BLaER1 (cell line): ENCODE results near the gene TGM5.
A peak's percentile ranks its signal among the peaks of the same experiment; 100 is the strongest.

ENCODE experiments used
- H3K27ac ChIP-seq: shearing (Covaris generic); formaldehyde crosslinking; 2 replicates; pipeline ENCODE4 v1.8.1; 2022
- H3K27me3 ChIP-seq: shearing (Covaris generic); formaldehyde crosslinking; 2 replicates; pipeline ENCODE4 v1.8.1; 2022
- H3K36me3 ChIP-seq: shearing (Covaris generic); formaldehyde crosslinking; 2 replicates; pipeline ENCODE4 v1.8.1; 2022
- H3K4me1 ChIP-seq: shearing (Covaris generic); formaldehyde crosslinking; 2 replicates; pipeline ENCODE4 v1.8.1; 2022
- H3K4me2 ChIP-seq: shearing (Covaris generic); formaldehyde crosslinking; 2 replicates; pipeline ENCODE4 v1.8.1; 2022
- H3K4me3 ChIP-seq: shearing (Covaris generic); formaldehyde crosslinking; 2 replicates; pipeline ENCODE4 v1.8.1; 2022
- H3K9ac ChIP-seq: shearing (Covaris generic); formaldehyde crosslinking; 2 replicates; pipeline ENCODE4 v1.8.1; 2022
- H3K9me3 ChIP-seq: shearing (Covaris generic); formaldehyde crosslinking; 2 replicates; pipeline ENCODE4 v1.8.1; 2022
- H4K20me1 ChIP-seq: shearing (Covaris generic); formaldehyde crosslinking; 2 replicates; pipeline ENCODE4 v1.8.1; 2022
- Cebpa-rat ChIP-seq: shearing (Covaris generic); IDR thresholded peaks from 2 replicates; pipeline ENCODE4 v1.8.1; 2022

Gene TGM5

DNA sequence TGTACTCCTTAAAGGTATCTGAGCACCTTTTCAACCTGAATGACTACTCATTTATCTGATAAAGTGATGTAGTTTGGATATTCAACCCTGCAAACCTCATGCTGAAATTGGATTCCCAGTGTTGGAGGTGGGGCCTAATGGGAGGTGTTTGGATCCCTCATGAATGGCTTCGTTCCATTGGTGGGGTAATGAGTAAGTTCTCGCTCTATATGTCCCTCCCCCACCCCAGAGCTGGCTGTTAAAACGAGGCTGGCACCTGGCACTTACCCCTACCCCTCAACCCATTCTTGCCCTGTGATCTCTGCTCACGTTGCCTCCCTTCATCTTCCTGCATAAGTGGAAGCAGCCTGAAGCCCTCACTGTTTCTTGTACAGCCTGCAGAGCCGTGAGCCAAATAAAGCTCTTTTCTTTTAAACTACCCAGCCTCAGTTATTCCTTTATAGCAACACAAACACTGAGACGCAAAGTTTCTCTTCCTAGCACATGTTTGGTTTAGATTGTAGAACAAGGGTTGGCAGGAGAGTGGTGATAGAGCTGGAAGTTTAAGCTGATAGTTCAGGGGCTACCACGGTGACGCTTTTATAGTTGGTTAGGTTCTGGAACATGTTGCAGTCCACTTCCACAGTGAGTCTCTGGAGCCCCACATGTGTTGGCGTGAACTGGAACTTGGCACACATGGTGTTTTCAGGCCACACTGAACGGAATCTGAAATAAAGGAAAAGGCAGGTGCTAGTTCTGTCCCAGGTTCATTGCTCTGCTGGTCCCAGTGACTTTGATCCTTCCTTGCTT lies 69.8 kb downstream of the TGM5 start:
- Histone ChIP-seq H3K36me3 (peaks cover 67% of the 10 kb centered on the region), H3K27me3 (no peaks in the 10 kb centered on the region)
- TF ChIP-seq Cebpa-rat = no peak

DNA sequence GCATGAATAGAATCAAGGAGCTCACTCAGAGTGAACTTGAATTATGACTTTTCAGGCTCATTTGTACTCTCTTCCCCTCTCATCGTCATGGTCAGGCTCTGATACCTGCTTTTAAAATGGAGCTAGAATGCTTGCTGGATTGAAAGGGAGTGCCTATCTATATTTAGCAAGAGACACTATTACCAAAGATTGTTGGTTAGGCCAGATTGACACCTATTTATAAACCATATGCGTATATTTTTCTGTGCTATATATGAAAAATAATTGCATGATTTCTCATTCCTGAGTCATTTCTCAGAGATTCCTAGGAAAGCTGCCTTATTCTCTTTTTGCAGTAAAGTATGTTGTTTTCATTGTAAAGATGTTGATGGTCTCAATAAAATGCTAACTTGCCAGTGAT lies 71.9 kb downstream of the TGM5 start:
- H4K20me1 ChIP-seq = no peaks in the 10 kb centered on the region
- no peak overlapping the region for H3K4me3 ChIP-seq
- peaks cover 89% of the 10 kb centered on the region for H3K36me3 ChIP-seq
- H3K4me2 ChIP-seq = no peak overlapping the region
- no peak for TF ChIP-seq Cebpa-rat
- no peak overlapping the region for H3K27ac ChIP-seq
- peaks cover 9% of the 10 kb centered on the region for H3K4me1 ChIP-seq
- H3K27me3 ChIP-seq = no peaks in the 10 kb centered on the region
- no peak overlapping the region for H3K9ac ChIP-seq
- H3K9me3 ChIP-seq = peaks cover 32% of the 10 kb centered on the region

More for the DNA sequence above, 69.8 kb downstream of the TGM5 start:
- Histone ChIP-seq H3K4me2 (no peak overlapping the region), H3K4me3 (no peak overlapping the region), H3K4me1 (peaks cover 11% of the 10 kb centered on the region), H4K20me1 (no peaks in the 10 kb centered on the region), H3K27ac (no peak overlapping the region), H3K9me3 (peaks cover 36% of the 10 kb centered on the region), H3K9ac (no peak overlapping the region)

DNA sequence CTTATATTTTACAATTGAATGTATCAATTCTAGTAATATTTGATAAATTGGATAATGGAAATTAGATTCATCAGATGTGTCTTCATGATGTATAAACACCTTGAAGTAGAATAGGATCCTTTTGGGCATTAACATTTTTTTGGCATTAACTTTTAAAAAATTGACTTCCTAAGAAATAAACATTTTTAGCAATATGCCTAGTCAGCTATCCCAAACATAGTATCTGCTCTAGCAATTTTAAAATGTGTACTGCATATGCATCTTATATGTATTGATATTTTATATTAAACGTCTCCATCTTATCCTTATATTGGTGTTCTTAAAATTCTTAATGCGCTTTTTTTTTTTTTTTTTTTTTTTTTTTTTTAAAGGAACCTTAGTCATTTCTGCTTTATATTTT lies 73.0 kb downstream of the TGM5 start:
- no peak for TF ChIP-seq Cebpa-rat

DNA sequence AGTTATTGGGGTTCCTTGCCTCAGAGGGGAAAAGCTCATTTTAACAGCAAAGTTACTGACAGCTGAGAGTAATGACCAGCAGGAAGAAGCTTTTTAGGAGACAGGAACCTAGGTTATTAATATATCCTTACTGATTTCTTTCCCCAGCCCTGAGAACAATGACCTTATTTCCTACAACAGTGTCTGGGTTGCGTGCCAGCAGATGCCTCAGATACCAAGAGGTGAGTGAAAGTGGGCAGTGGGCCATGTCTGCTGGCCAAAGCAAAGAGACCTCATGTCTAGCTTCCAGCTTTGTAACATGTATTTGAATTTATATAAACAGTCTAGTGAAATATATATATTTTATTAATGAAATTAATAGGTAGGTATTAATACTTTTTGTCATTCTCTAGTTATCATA lies 76.5 kb downstream of the TGM5 start:
- no peak overlapping the region for H3K27ac ChIP-seq
- H3K27me3 ChIP-seq = no peaks in the 10 kb centered on the region
- H3K4me3 ChIP-seq = no peak overlapping the region
- no peaks in the 10 kb centered on the region for H3K9me3 ChIP-seq
- peaks cover 16% of the 10 kb centered on the region for H3K4me1 ChIP-seq
- H4K20me1 ChIP-seq = peaks cover 20% of the 10 kb centered on the region; the same call in 1 of the 2 replicates
- H3K9ac ChIP-seq = no peak overlapping the region
- H3K36me3 ChIP-seq = peaks cover 61% of the 10 kb centered on the region
- no peak overlapping the region for H3K4me2 ChIP-seq
- TF ChIP-seq Cebpa-rat = no peak

More for the DNA sequence above, 73.0 kb downstream of the TGM5 start:
- Histone ChIP-seq H3K36me3 (peaks cover 88% of the 10 kb centered on the region), H3K4me3 (no peak overlapping the region), H3K9me3 (peaks cover 21% of the 10 kb centered on the region), H3K4me2 (no peak overlapping the region), H3K9ac (no peak overlapping the region), H4K20me1 (no peaks in the 10 kb centered on the region), H3K27me3 (no peaks in the 10 kb centered on the region), H3K27ac (no peak overlapping the region), H3K4me1 (peaks cover 7% of the 10 kb centered on the region)

DNA sequence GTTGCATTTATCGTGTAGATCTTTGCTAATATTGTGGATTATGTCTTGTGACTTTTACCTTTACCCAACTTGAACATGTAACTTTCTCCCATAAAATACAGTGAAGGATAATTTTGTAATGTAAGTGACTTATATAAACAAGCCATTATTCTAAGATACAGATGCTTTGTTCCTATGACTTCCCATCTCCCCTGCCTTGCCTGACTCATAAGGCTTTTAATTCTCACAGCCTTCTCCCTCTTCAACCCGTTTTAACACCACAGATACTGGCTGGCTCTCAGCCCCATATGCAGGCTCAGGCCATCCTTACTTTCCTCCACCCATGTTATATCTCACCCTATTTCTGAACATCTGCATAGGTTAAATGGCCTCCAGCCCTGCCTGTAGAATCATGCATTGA lies 77.4 kb downstream of the TGM5 start:
- peaks cover 54% of the 10 kb centered on the region for H3K36me3 ChIP-seq
- no peak for TF ChIP-seq Cebpa-rat
- peaks cover 20% of the 10 kb centered on the region; the same call in 1 of the 2 replicates for H4K20me1 ChIP-seq
- no peak overlapping the region for H3K9ac ChIP-seq
- no peak overlapping the region for H3K4me3 ChIP-seq
- no peaks in the 10 kb centered on the region for H3K27me3 ChIP-seq
- H3K4me1 ChIP-seq = peaks cover 16% of the 10 kb centered on the region
- no peak overlapping the region for H3K27ac ChIP-seq
- H3K4me2 ChIP-seq = no peak overlapping the region
- no peaks in the 10 kb centered on the region for H3K9me3 ChIP-seq

DNA sequence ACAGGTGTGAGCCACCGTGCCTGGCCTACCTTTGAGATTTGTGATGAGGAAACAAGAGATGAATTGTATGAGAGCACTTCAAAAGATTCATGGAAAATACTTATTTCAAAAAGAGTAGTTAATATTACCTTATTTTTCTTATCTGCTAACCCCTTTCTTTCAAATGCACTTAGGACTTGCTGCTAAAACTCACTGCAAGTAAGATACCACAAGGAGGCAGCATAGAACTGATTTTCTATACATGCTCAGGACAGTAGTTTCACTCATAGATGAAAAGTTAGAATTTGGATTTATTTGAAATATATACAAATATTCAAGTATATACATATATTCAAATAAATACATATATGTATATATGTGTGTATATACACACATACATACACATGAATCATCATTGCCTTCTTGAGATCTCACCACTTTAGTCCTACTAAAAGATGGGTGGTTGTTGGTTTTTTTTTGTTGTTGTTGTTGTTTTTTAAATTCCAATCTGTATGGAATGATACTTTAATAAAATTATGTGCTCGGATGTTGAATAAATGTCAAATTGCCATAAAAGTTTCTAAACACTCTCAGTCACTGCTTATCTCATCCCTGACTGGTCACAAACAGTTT lies 79.1 kb downstream of the TGM5 start:
- Histone ChIP-seq H3K4me2 (peak overlapping the region; percentile 98), H3K27me3 (no peaks in the 10 kb centered on the region), H3K4me1 (peaks cover 23% of the 10 kb centered on the region), H3K9ac (no peak overlapping the region), H3K27ac (no peak overlapping the region), H3K36me3 (peaks cover 44% of the 10 kb centered on the region), H3K9me3 (no peaks in the 10 kb centered on the region), H4K20me1 (peaks cover 20% of the 10 kb centered on the region; the same call in 1 of the 2 replicates), H3K4me3 (no peak overlapping the region)
- no peak for TF ChIP-seq Cebpa-rat

DNA sequence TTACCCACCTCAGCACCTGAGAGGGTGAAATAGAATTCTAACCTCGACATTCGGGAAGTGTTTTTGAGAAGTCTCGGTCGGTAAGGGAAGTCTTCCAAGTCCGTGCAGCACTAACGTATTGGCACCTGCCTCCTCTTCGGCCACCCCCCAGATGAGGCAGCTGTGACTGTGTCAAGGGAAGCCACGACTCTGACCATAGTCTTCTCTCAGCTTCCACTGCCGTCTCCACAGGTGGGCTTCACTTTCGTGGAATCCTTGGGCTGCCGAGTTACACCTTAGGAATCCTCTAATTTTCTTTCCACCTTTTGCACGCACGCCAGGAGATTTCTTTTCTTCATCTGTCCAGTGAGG lies 80.8 kb downstream of the TGM5 start:
- peak overlapping the region; percentile 88 for H3K9ac ChIP-seq
- peak overlapping the region; percentile 98 for H3K4me2 ChIP-seq
- no peaks in the 10 kb centered on the region for H3K27me3 ChIP-seq
- H3K4me3 ChIP-seq = peak overlapping the region; percentile 82
- peak overlapping the region; percentile 87 for H3K27ac ChIP-seq
- H3K9me3 ChIP-seq = no peaks in the 10 kb centered on the region
- TF ChIP-seq Cebpa-rat = no peak
- H3K4me1 ChIP-seq = peaks cover 23% of the 10 kb centered on the region
- peaks cover 20% of the 10 kb centered on the region; the same call in 1 of the 2 replicates for H4K20me1 ChIP-seq
- peaks cover 33% of the 10 kb centered on the region for H3K36me3 ChIP-seq

DNA sequence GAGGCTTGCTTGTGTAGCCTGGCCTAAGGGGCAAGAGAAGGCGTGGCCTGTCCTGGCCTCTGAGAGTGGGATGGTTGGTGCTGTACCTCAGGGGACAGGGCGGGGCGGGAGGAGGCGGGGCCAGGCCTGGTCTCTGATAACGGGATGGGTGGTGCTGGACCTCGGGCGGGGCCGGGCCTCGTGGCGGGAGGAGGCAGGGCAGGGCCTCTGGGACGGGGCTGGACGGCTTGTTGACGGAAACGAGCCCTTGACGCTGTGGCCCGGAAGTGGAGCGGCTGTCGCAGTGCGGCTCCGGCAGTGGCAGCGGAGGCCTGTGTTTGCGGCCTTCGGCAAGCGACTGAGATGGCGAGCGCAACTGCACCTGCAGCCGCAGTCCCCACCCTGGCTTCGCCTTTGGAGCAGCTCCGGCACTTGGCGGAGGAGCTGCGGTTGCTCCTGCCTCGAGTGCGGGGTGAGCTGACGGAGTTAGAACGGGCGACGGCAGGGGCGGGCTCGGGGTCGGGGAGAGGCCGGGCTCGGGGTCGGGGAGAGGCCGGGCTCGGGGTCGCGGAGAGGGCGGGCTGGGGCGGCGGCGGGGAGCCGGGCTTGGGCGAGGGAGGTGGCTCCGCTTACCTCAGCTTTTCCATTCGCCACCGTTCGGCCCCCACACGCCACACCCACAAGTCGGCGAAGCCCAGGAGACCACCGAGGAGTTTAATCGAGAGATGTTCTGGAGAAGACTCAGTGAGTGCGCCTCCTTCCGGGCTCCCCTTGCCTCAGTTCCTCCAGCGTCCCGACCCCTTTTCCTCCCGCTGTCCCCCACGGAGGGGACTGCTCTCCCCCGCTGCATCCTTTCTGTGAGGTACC lies 81.3 kb downstream of the TGM5 start, which contains the start of gene CCNDBP1:
CCNDBP1 (plus strand) TSS at position 247 of the 846 bp plus-strand sequence; CDS start at position 343, 96 bp downstream.
- peaks cover 23% of the 10 kb centered on the region for H3K4me1 ChIP-seq
- no peak for TF ChIP-seq Cebpa-rat
- H3K4me2 ChIP-seq = peak within 1 kb of the TSS; percentile 98
- H4K20me1 ChIP-seq = peaks cover 20% of the 10 kb centered on the region; the same call in 1 of the 2 replicates
- peak within 1 kb of the TSS; percentile 82 for H3K4me3 ChIP-seq
- H3K9ac ChIP-seq = peak within 1 kb of the TSS; percentile 88
- H3K36me3 ChIP-seq = peaks cover 27% of the 10 kb centered on the region
- H3K27me3 ChIP-seq = no peaks in the 10 kb centered on the region
- H3K27ac ChIP-seq = peak within 1 kb of the TSS; percentile 87
- H3K9me3 ChIP-seq = no peaks in the 10 kb centered on the region

DNA sequence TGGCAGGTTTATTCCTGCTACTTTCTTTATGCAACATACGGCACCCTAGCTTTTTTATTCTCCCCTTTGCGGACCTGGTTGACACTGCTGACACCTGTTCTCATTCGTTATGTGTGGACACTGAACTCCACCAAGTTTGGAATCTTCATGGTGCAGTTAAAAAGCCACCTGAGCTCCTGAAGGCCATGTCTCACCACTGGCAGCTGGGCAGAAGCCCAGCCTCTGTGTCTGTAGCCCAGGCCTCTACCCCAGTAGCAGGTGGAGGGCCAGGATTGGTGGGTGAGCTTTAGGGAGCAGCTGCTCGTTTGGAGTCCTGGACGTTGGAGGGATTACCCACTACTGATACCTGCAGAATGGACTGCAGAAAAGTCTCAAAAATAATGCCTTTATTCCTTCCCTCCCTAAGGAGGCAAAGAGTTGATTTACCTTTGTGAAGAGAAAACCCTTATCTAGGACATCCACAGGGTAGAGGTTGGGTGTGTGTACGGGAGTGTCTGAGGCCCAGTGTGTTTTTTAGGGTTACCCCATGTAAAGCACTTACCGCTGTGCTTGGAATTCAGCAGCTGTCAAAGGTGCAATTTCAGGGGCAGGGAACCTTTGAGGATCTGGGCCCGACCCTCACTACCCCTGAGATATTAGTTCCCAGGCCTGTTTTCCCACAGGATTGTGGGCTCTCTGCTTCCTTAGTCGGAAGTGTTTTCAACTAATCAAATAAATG lies 82.2 kb downstream of the TGM5 start:
- H4K20me1 ChIP-seq = peaks cover 20% of the 10 kb centered on the region; the same call in 1 of the 2 replicates
- peak overlapping the region; percentile 87; the same call in 1 of the 2 replicates for H3K27ac ChIP-seq
- TF ChIP-seq Cebpa-rat = no peak
- no peaks in the 10 kb centered on the region for H3K27me3 ChIP-seq
- H3K36me3 ChIP-seq = peaks cover 20% of the 10 kb centered on the region
- H3K9me3 ChIP-seq = no peaks in the 10 kb centered on the region
- H3K9ac ChIP-seq = peak overlapping the region; percentile 88; the same call in 1 of the 2 replicates
- peaks cover 23% of the 10 kb centered on the region for H3K4me1 ChIP-seq
- H3K4me2 ChIP-seq = peak overlapping the region; percentile 98
- H3K4me3 ChIP-seq = peak overlapping the region; percentile 82
